H9 (cell line): ENCODE data around the gene OR2S2. TPM values are rescaled to one million over a fixed set of nuclear protein-coding genes. Genes with fewer than 3 reads are reported as not detected.

ENCODE experiments used
- DNase-seq: peaks from one replicate; pipeline ENCODE4 v3.0.0-alpha.2; 2017
- H2AFZ ChIP-seq: one replicate; pipeline ENCODE4 v1.6.1; 2013; ENCODE audit warnings: mild to moderate bottlenecking, low read length, control low read depth, moderate library complexity
- H2AK5ac ChIP-seq: 2 replicates; pipeline ENCODE4 v1.6.1; 2013; ENCODE audit warnings: low read length, control low read depth, mixed read lengths; ENCODE audit not compliant: insufficient read length
- H2BK120ac ChIP-seq: one replicate; pipeline ENCODE4 v1.6.1; 2013; ENCODE audit warnings: low read depth, mild to moderate bottlenecking, low read length, control low read depth, inconsistent platforms; ENCODE audit not compliant: poor library complexity, severe bottlenecking
- H2BK12ac ChIP-seq: 2 replicates; pipeline ENCODE4 v1.6.1; 2013; ENCODE audit warnings: low read length, control low read depth, mixed read lengths, low read depth; ENCODE audit not compliant: insufficient read length
- H2BK15ac ChIP-seq: 2 replicates; pipeline ENCODE4 v1.6.1; 2013; ENCODE audit warnings: low read depth, low read length, control low read depth
- H2BK20ac ChIP-seq: one replicate; pipeline ENCODE4 v1.6.1; 2013; ENCODE audit warnings: low read depth, mild to moderate bottlenecking, low read length, control low read depth, inconsistent platforms; ENCODE audit not compliant: poor library complexity, severe bottlenecking
- H2BK5ac ChIP-seq: 2 replicates; pipeline ENCODE4 v1.6.1; 2013; ENCODE audit warnings: low read length, control low read depth, mixed read lengths; ENCODE audit not compliant: insufficient read length
- H3K14ac ChIP-seq: 2 replicates; pipeline ENCODE4 v1.6.1; 2013; ENCODE audit warnings: low read length, control low read depth; ENCODE audit not compliant: insufficient read depth
- H3K18ac ChIP-seq: 2 replicates; pipeline ENCODE4 v1.6.1; 2013; ENCODE audit warnings: low read depth, mild to moderate bottlenecking, mixed read lengths, low read length, control low read depth; ENCODE audit not compliant: insufficient read length
- H3K23ac ChIP-seq: 2 replicates; pipeline ENCODE4 v1.6.1; 2013; ENCODE audit warnings: low read length, control low read depth, mixed read lengths, low read depth; ENCODE audit not compliant: insufficient read length
- H3K23me2 ChIP-seq: 2 replicates; pipeline ENCODE4 v1.6.1; 2013; ENCODE audit warnings: low read depth, mild to moderate bottlenecking, mixed read lengths, low read length, control low read depth; ENCODE audit not compliant: insufficient read length, poor library complexity, severe bottlenecking
- H3K27ac ChIP-seq: 2 replicates; pipeline ENCODE4 v1.5.1; 2013; ENCODE audit warnings: low read length, control low read depth, mixed read lengths, low read depth; ENCODE audit not compliant: insufficient read length
- H3K27me3 ChIP-seq: 2 replicates; pipeline ENCODE4 v1.6.1; 2013; ENCODE audit warnings: low read length, control low read depth, inconsistent platforms; ENCODE audit not compliant: insufficient read depth
- H3K4ac ChIP-seq: 2 replicates; pipeline ENCODE4 v1.6.1; 2013; ENCODE audit warnings: low read depth, mild to moderate bottlenecking, control low read depth, inconsistent platforms, low read length, moderate library complexity
- H3K4me1 ChIP-seq: 2 replicates; pipeline ENCODE4 v1.6.1; 2013; ENCODE audit warnings: low read length, control low read depth, inconsistent platforms; ENCODE audit not compliant: insufficient read depth
- H3K4me2 ChIP-seq: 2 replicates; pipeline ENCODE4 v1.6.1; 2013; ENCODE audit warnings: low read length, control low read depth, mixed read lengths; ENCODE audit not compliant: insufficient read length, insufficient read depth
- H3K56ac ChIP-seq: 2 replicates; pipeline ENCODE4 v1.6.1; 2013; ENCODE audit warnings: low read depth, mild to moderate bottlenecking, mixed read lengths, low read length, control low read depth; ENCODE audit not compliant: insufficient read length
- H3K79me1 ChIP-seq: 2 replicates; pipeline ENCODE4 v1.6.1; 2013; ENCODE audit warnings: low read depth, mild to moderate bottlenecking, moderate library complexity, low read length, control low read depth, inconsistent platforms; ENCODE audit not compliant: insufficient read depth, poor library complexity, severe bottlenecking
- H3K79me2 ChIP-seq: 2 replicates; pipeline ENCODE4 v1.6.1; 2013; ENCODE audit warnings: low read length, control low read depth, inconsistent platforms; ENCODE audit not compliant: insufficient read depth
- H3K9ac ChIP-seq: 2 replicates; pipeline ENCODE4 v1.6.1; 2013; ENCODE audit warnings: low read length, control low read depth, mixed read lengths; ENCODE audit not compliant: insufficient read length; ENCODE audit errors: extremely low read depth
- H3K9me3 ChIP-seq: one replicate; pipeline ENCODE4 v1.6.1; 2013; ENCODE audit warnings: low read depth, low read length, inconsistent platforms; ENCODE audit not compliant: control insufficient read depth
- H3T11ph ChIP-seq: one replicate; pipeline ENCODE4 v1.6.1; 2013; ENCODE audit warnings: mild to moderate bottlenecking, low read length, control low read depth, inconsistent platforms
- H4K20me1 ChIP-seq: one replicate; pipeline ENCODE4 v1.6.1; 2013; ENCODE audit not compliant: control insufficient read depth, insufficient read length, insufficient read depth
- H4K5ac ChIP-seq: 2 replicates; pipeline ENCODE4 v1.6.1; 2013; ENCODE audit warnings: low read depth, mild to moderate bottlenecking, mixed read lengths, low read length, control low read depth; ENCODE audit not compliant: insufficient read length
- H4K8ac ChIP-seq: replicated peaks from 2 replicates; pipeline ENCODE4 v1.6.1; 2013; ENCODE audit warnings: low read length, control low read depth, mixed read lengths, low read depth; ENCODE audit not compliant: insufficient read length
- H4K91ac ChIP-seq: 2 replicates; pipeline ENCODE4 v1.6.1; 2013; ENCODE audit warnings: low read depth, mild to moderate bottlenecking, moderate library complexity, mixed read lengths, low read length, control low read depth; ENCODE audit not compliant: insufficient read length
- H3K27ac Mint-ChIP-seq, 3 experiments: 2 replicates in 2 of 3; 3 replicates in 1 of 3; pipeline ENCODE4 v1.8.0; 2020 to 2021; ENCODE audit warnings: mixed read lengths in 3 of 3, mild to moderate bottlenecking in 1 of 3, moderate library complexity in 1 of 3
- H3K27me3 Mint-ChIP-seq: 2 replicates; pipeline ENCODE4 v1.8.0; 2021; ENCODE audit warnings: low read depth, mild to moderate bottlenecking, moderate library complexity, mixed read lengths
- H3K36me3 Mint-ChIP-seq, 3 experiments: 2 replicates in 2 of 3; 3 replicates in 1 of 3; pipeline ENCODE4 v1.8.0; 2020 to 2021; ENCODE audit warnings: low read depth in 3 of 3, mixed read lengths in 3 of 3; ENCODE audit not compliant: insufficient read depth in 1 of 3
- H3K4me1 Mint-ChIP-seq, 2 experiments: 2 replicates each; pipeline ENCODE4 v1.8.0; 2020; ENCODE audit warnings: mixed read lengths in 2 of 2
- H3K4me3 Mint-ChIP-seq, 2 experiments: 2 replicates in 1 of 2; 3 replicates in 1 of 2; pipeline ENCODE4 v1.8.0; 2020 to 2021; ENCODE audit warnings: mild to moderate bottlenecking in 2 of 2, mixed read lengths in 2 of 2, moderate library complexity in 1 of 2
- H3K9me3 Mint-ChIP-seq, 2 experiments: 2 replicates in 1 of 2; 3 replicates in 1 of 2; pipeline ENCODE4 v1.8.0; 2020; ENCODE audit warnings: mild to moderate bottlenecking in 2 of 2, mixed read lengths in 2 of 2, moderate library complexity in 1 of 2
- CTCF ChIP-seq: fragments of 200-600 bp; sonication (generic); conservative IDR thresholded peaks from 3 replicates; pipeline ENCODE4 v1.8.0; 2021; ENCODE audit warnings: antibody characterized with exemption, mild to moderate bottlenecking
- WGBS: extraction: QIAGEN DNeasy Blood & Tissue Kit; methylation state at CpG from one replicate; pipeline ENCODE4 v1.1.7; 2013; ENCODE audit warnings: missing lambda C conversion rate, low lambda C conversion rate, mixed read lengths; ENCODE audit not compliant: insufficient read length; ENCODE audit errors: extremely low coverage; 5-methylcytosine and 5-hydroxymethylcytosine counted together
- total RNA-seq: library from RNA; stranded (reverse); gene quantifications from 2 replicates; pipeline ENCODE4 v1.2.1, GENCODE V29; 2021

OR2S2 gene
- total RNA-seq, 1 experiment from 2014 or later = not detected

GRCh38 chr9:35962126-35962906, 4.4 kb upstream of the OR2S2 start:
- Histone ChIP-seq H2BK12ac (no peak overlapping the region), H2BK15ac (no peak overlapping the region), H2BK5ac (no peak overlapping the region), H3K79me2 (no peaks in the 10 kb centered on the region), H3K27ac (no peak overlapping the region), H3K4me1 (no peaks in the 10 kb centered on the region), H3K79me1 (no peaks in the 10 kb centered on the region), H3K4ac (no peak overlapping the region), H3T11ph (no peak overlapping the region), H2AK5ac (no peak overlapping the region), H3K56ac (no peak overlapping the region), H4K8ac (no peak overlapping the region), H3K4me2 (no peak overlapping the region), H2BK20ac (no peak overlapping the region), H3K27me3 (no peaks in the 10 kb centered on the region), H3K18ac (no peak overlapping the region), H2AFZ (peak overlapping the region; percentile 52), H3K23ac (no peak overlapping the region), H4K5ac (no peak overlapping the region), H3K14ac (no peak overlapping the region), H3K9ac (no peak overlapping the region), H3K23me2 (no peaks in the 10 kb centered on the region), H2BK120ac (no peak overlapping the region), H4K20me1 (no peaks in the 10 kb centered on the region), H4K91ac (no peak overlapping the region), H3K9me3 (no peaks in the 10 kb centered on the region)
- DNase-seq = peak; percentile 90
- no peak for TF ChIP-seq CTCF
- Mint-ChIP-seq H3K4me3 (peak overlapping the region in 1 of 2 experiments; percentile 5; a peak in 1 of 5 replicates), H3K27me3 (peaks cover 36% of the 10 kb centered on the region), H3K9me3 (no peaks in the 10 kb centered on the region), H3K4me1 (peaks cover 3 to 8% of the 10 kb centered on the region in 2 experiments; a peak in 2 of 4 replicates), H3K36me3 (no peaks in the 10 kb centered on the region), H3K27ac (no peak overlapping the region)
- WGBS = no CpG with 5 or more reads among the region's 23 CpGs
